GF-D8 (cell line): Measurements from ENCODE around the gene ISG20L2.

Experiments used
- DNase-seq: peaks from one replicate; lab custom pipeline; 2025; lab: John Stamatoyannopoulos, UW

Gene ISG20L2

GRCh38 chr1:156689035-156689952 lies 39.3 kb downstream of the ISG20L2 start:
- DNase-seq = peak; percentile 19

GRCh38 chr1:156684227-156684782 lies 44.3 kb downstream of the ISG20L2 start:
- DNase-seq = no peak

GRCh38 chr1:156682166-156682890 lies 46.2 kb downstream of the ISG20L2 start:
- DNase-seq = no peak

GRCh38 chr1:156681196-156681960 lies 47.2 kb downstream of the ISG20L2 start:
- no peak for DNase-seq

GRCh38 chr1:156680056-156680455 lies 48.5 kb downstream of the ISG20L2 start:
- DNase-seq = no peak

- DNase-seq = peak; percentile 20
Measured at GRCh38 chr1:156677616-156678596, 50.7 kb downstream of the ISG20L2 start.

GRCh38 chr1:156676820-156677615 lies 51.5 kb downstream of the ISG20L2 start, which contains the start of gene NES:
Gene NES (minus strand): TSS chr1:156677407. CDS start chr1:156677264, 143 bp downstream.
- no peak for DNase-seq

- DNase-seq = no peak
Measured at GRCh38 chr1:156676114-156676819, 52.3 kb downstream of the ISG20L2 start.

- DNase-seq = no peak
Measured at GRCh38 chr1:156675210-156676113, 53.1 kb downstream of the ISG20L2 start.

- DNase-seq = no peak
Measured at GRCh38 chr1:156673387-156674121, 55.0 kb downstream of the ISG20L2 start.
